SK-N-SH (cell line): Measurements from ENCODE around the gene CCDC198. TPM values are rescaled to one million over a fixed set of nuclear protein-coding genes. Genes with fewer than 3 reads are reported as not detected.

Experiments
- CTCF ChIA-PET: fragments of 300-600, 350-600 bp; formaldehyde crosslinking; extraction: SDS; loops from one replicate; lab custom pipeline; 2021; lab: Yijun Ruan, JAX
- POLR2A ChIA-PET: fragments of 350-600 bp; sonication (Branson Sonifier 250); formaldehyde crosslinking; extraction: SDS; loops from one replicate; lab custom pipeline; 2020; ENCODE audit warnings: antibody characterized with exemption, inconsistent platforms; lab: Yijun Ruan, JAX
- DNase-seq: peaks from one replicate; pipeline ENCODE4 v3.0.0; 2012
- H2AFZ ChIP-seq: fragments of 200-600 bp; sonication (generic); 2 replicates; pipeline ENCODE4 v1.8.1; 2016; ENCODE audit warnings: antibody characterized with exemption, mild to moderate bottlenecking, low read depth
- H3F3A ChIP-seq: fragments of 200-600 bp; sonication (generic); replicated peaks from 2 replicates; pipeline ENCODE3; 2016; ENCODE audit warnings: antibody characterized with exemption, mild to moderate bottlenecking; ENCODE audit not compliant: insufficient read depth
- H3K27ac ChIP-seq, 2 experiments: fragments of 200-500 bp in 1 of 2; fragments of 200-600 bp in 1 of 2; sonication (Bioruptor generic) in 1 of 2; sonication (generic), shearing (Covaris generic) in 1 of 2; 2 replicates each; pipeline versions ENCODE4 v1.5.1 to v1.6.1; 2014 to 2016; ENCODE audit warnings: low read depth in 2 of 2, inconsistent platforms in 1 of 2, low read length in 1 of 2, mild to moderate bottlenecking in 1 of 2, mixed read lengths in 1 of 2
- H3K27me3 ChIP-seq: fragments of 200-600 bp; sonication (generic), shearing (Covaris generic); 2 replicates; pipeline ENCODE4 v1.6.1; 2016; ENCODE audit warnings: mixed run types; ENCODE audit not compliant: insufficient read depth
- H3K36me3 ChIP-seq, 2 experiments: fragments of 200-500 bp in 1 of 2; fragments of 200-600 bp in 1 of 2; sonication (Bioruptor generic) in 1 of 2; sonication (generic) in 1 of 2; replicated peaks in 1 of 2; 2 replicates each; pipeline versions ENCODE3 to v1.5.1; 2014 to 2016; ENCODE audit warnings: low read length in 1 of 2, mild to moderate bottlenecking in 1 of 2; ENCODE audit not compliant: insufficient read depth in 2 of 2, control insufficient read depth in 1 of 2
- H3K4me1 ChIP-seq, 2 experiments: fragments of 200-500 bp in 1 of 2; fragments of 200-600 bp in 1 of 2; sonication (Bioruptor generic) in 1 of 2; sonication (generic), shearing (Covaris generic) in 1 of 2; 2 replicates each; pipeline versions ENCODE4 v1.5.1 to v1.6.1; 2014 to 2016; ENCODE audit warnings: low read depth in 1 of 2, low read length in 1 of 2, mixed run types in 1 of 2; ENCODE audit not compliant: insufficient read depth in 2 of 2, control insufficient read depth in 1 of 2
- H3K4me2 ChIP-seq: fragments of 200-600 bp; sonication (generic), shearing (Covaris generic); 2 replicates; pipeline ENCODE4 v1.6.1; 2017; ENCODE audit warnings: mixed run types
- H3K4me3 ChIP-seq, 2 experiments: fragments of 200-500 bp in 1 of 2; fragments of 200-600 bp in 1 of 2; sonication (Bioruptor generic) in 1 of 2; sonication (generic), shearing (Covaris generic) in 1 of 2; 2 replicates each; pipeline versions ENCODE4 v1.5.1 to v1.8.1; 2014 to 2016; ENCODE audit warnings: low read depth in 2 of 2, inconsistent platforms in 1 of 2, low read length in 1 of 2, mild to moderate bottlenecking in 1 of 2, mixed read lengths in 1 of 2, moderate library complexity in 1 of 2
- H3K79me2 ChIP-seq: fragments of 200-600 bp; sonication (generic); 2 replicates; pipeline ENCODE4 v1.8.1; 2017; ENCODE audit warnings: mild to moderate bottlenecking; ENCODE audit not compliant: insufficient read depth
- H3K9ac ChIP-seq: fragments of 200-600 bp; sonication (generic); 2 replicates; pipeline ENCODE4 v1.6.1; 2017; ENCODE audit warnings: mixed run types
- H3K9me2 ChIP-seq: fragments of 200-600 bp; sonication (generic); 2 replicates; pipeline ENCODE4 v1.6.1; 2017; ENCODE audit warnings: mixed run types
- H3K9me3 ChIP-seq: fragments of 200-600 bp; sonication (generic); 2 replicates; pipeline ENCODE4 v1.6.1; 2017; ENCODE audit warnings: mixed run types, mild to moderate bottlenecking, moderate library complexity
- H4K20me1 ChIP-seq: fragments of 200-600 bp; sonication (generic); 2 replicates; pipeline ENCODE4 v1.6.1; 2017; ENCODE audit warnings: mild to moderate bottlenecking, mixed run types; ENCODE audit not compliant: insufficient read depth
- CTCF ChIP-seq: fragments of 200-600 bp; sonication (generic); IDR thresholded peaks from 2 replicates; pipeline ENCODE4 v1.6.1; 2017; ENCODE audit warnings: antibody characterized with exemption, mild to moderate bottlenecking, moderate library complexity
- EP300 ChIP-seq, 2 experiments: IDR thresholded peaks; 2 replicates each; pipeline versions ENCODE4 v1.4.0 to v1.6.1; 2012; ENCODE audit warnings: borderline replicate concordance in 1 of 2, low read depth in 1 of 2, low read length in 1 of 2
- EZH2phosphoT487 ChIP-seq: fragments of 200-600 bp; sonication (generic); IDR thresholded peaks from 2 replicates; pipeline ENCODE4 v1.6.1; 2017; ENCODE audit warnings: low read depth, mixed run types, mild to moderate bottlenecking, antibody characterized with exemption, moderate library complexity, borderline replicate concordance
- FOSL2 ChIP-seq: IDR thresholded peaks from 2 replicates; pipeline ENCODE4 v1.4.0; 2012; ENCODE audit warnings: low read depth, mild to moderate bottlenecking, moderate library complexity, borderline replicate concordance
- FOXM1 ChIP-seq: IDR thresholded peaks from 2 replicates; pipeline ENCODE4 v1.4.0; 2012; ENCODE audit warnings: low read depth, mild to moderate bottlenecking
- MAX ChIP-seq: IDR thresholded peaks from 2 replicates; pipeline ENCODE4 v1.4.0; 2012; ENCODE audit warnings: low read depth
- MXI1 ChIP-seq: IDR thresholded peaks from 2 replicates; pipeline ENCODE4 v1.6.1; 2012; ENCODE audit warnings: mild to moderate bottlenecking, low read depth, low read length, improper control_type of control experiment
- NFIC ChIP-seq: IDR thresholded peaks from 2 replicates; pipeline ENCODE4 v1.4.0; 2012; ENCODE audit warnings: borderline replicate concordance
- PBX3 ChIP-seq: IDR thresholded peaks from 2 replicates; pipeline ENCODE4; 2012
- RFX5 ChIP-seq: IDR thresholded peaks from 2 replicates; pipeline ENCODE4 v1.6.1; 2012; ENCODE audit warnings: mild to moderate bottlenecking, improper control_type of control experiment, low read length
- RXRA ChIP-seq: IDR thresholded peaks from 2 replicates; pipeline ENCODE4 v1.4.0; 2012; ENCODE audit warnings: low read depth, mild to moderate bottlenecking, borderline replicate concordance
- SIN3A ChIP-seq: IDR thresholded peaks from 2 replicates; pipeline ENCODE4 v1.6.1; 2012; ENCODE audit warnings: low read depth, mild to moderate bottlenecking, low read length, moderate library complexity, borderline replicate concordance
- SMC3 ChIP-seq: IDR thresholded peaks from 2 replicates; pipeline ENCODE4 v1.6.1; 2012; ENCODE audit warnings: low read depth, low read length, improper control_type of control experiment
- TEAD4 ChIP-seq: IDR thresholded peaks from 2 replicates; pipeline ENCODE4 v1.4.0; 2012; ENCODE audit warnings: mild to moderate bottlenecking, borderline replicate concordance; ENCODE audit not compliant: insufficient read depth
- USF1 ChIP-seq: IDR thresholded peaks from 2 replicates; pipeline ENCODE4 v1.4.0; 2012; ENCODE audit warnings: low read depth, borderline replicate concordance
- USF2 ChIP-seq: fragments of 150-350 bp; IDR thresholded peaks from 2 replicates; pipeline ENCODE4 v1.6.1; 2017; ENCODE audit warnings: antibody characterized with exemption, low read length, low read depth, borderline replicate concordance
- YY1 ChIP-seq: IDR thresholded peaks from 2 replicates; pipeline ENCODE4 v1.4.0; 2012; ENCODE audit warnings: low read depth, mild to moderate bottlenecking
- whole genome bisulfite sequencing: methylation state at CpG from one replicate; pipeline ENCODE4 v1.1.6; 2017; ENCODE audit warnings: low lambda C conversion rate; 5-methylcytosine and 5-hydroxymethylcytosine counted together
- polyA plus RNA-seq, 3 experiments: library from polyadenylated mRNA; depleted of rRNA; stranded (reverse); fragments of >200 nt; gene quantifications; 2 replicates each; pipeline ENCODE4 v1.2.3, GENCODE V29; 2012

Gene CCDC198
- polyA plus RNA-seq, 1 of the 3 experiments (the other 2 are of a cell fraction) = not detected

GRCh38 chr14:57478050-57478449 lies 15.6 kb downstream of the CCDC198 start:
- no peak overlapping the region for H2AFZ ChIP-seq
- H3K9ac ChIP-seq = no peak overlapping the region
- H3K9me3 ChIP-seq = no peaks in the 10 kb centered on the region
- TF ChIP-seq NFIC = no peak
- TF ChIP-seq RXRA = no peak
- TF ChIP-seq EP300 (IDR thresholded peaks at IDR 0.05; ENCODE audit: borderline replicate concordance in 1 of 2, low read depth in 1 of 2, low read length in 1 of 2) = no peak
- TF ChIP-seq USF2 = no peak
- H3K27ac ChIP-seq = no peak overlapping the region
- 4% methylated on average over 2 of the region's 2 CpGs for WGBS
- no peak overlapping the region for H3K4me3 ChIP-seq
- H3K4me2 ChIP-seq = no peak overlapping the region
- H3K79me2 ChIP-seq = no peaks in the 10 kb centered on the region
- CTCF ChIA-PET = interaction anchor here (1.3 kb wide), 1 partner anchor 10 kb away, joined by 4 read pairs; no protein-coding TSS in a partner anchor
- H3K27me3 ChIP-seq = peaks cover 6% of the 10 kb centered on the region; the same call in 1 of the 2 replicates
- no peaks in the 10 kb centered on the region for H3K9me2 ChIP-seq
- no peaks in the 10 kb centered on the region for H3F3A ChIP-seq
- POLR2A ChIA-PET = no interaction called here
- no peaks in the 10 kb centered on the region for H4K20me1 ChIP-seq
- no peaks in the 10 kb centered on the region for H3K36me3 ChIP-seq
- peaks cover 0 to 9% of the 10 kb centered on the region in 2 experiments; a peak in 1 of 4 replicates for H3K4me1 ChIP-seq
- no peak for DNase-seq

GRCh38 chr14:57470909-57471308 lies 22.7 kb downstream of the CCDC198 start:
- WGBS = 15% methylated on average over 1 of the region's 1 CpG
- Histone ChIP-seq H3K36me3 (no peaks in the 10 kb centered on the region), H3K79me2 (no peaks in the 10 kb centered on the region), H3K4me1 (no peaks in the 10 kb centered on the region), H3K4me3 (no peak overlapping the region), H3K9me2 (no peaks in the 10 kb centered on the region), H2AFZ (no peak overlapping the region), H3K9ac (no peak overlapping the region), H3K9me3 (no peaks in the 10 kb centered on the region), H4K20me1 (no peaks in the 10 kb centered on the region), H3K4me2 (no peak overlapping the region), H3F3A (no peaks in the 10 kb centered on the region), H3K27me3 (no peaks in the 10 kb centered on the region; the same call in 1 of the 2 replicates), H3K27ac (no peak overlapping the region)
- DNase-seq = no peak
- ChIA-PET CTCF (no interaction called here), POLR2A (no interaction called here)
- no peak for TF ChIP-seq RFX5
- no peak for TF ChIP-seq FOSL2
- no peak for TF ChIP-seq USF1
- TF ChIP-seq MAX = no peak
- no peak for TF ChIP-seq CTCF
- TF ChIP-seq YY1 = no peak
- TF ChIP-seq USF2 = no peak
- no peak for TF ChIP-seq SMC3
- no peak for TF ChIP-seq TEAD4
- no peak for TF ChIP-seq MXI1
- TF ChIP-seq NFIC = no peak
- no peak for TF ChIP-seq PBX3
- no peak for TF ChIP-seq FOXM1
- TF ChIP-seq EZH2phosphoT487 = no peak
- no peak for TF ChIP-seq SIN3A
